ENCODE data around the gene DDX39A. TPM values are rescaled to one million over a fixed set of nuclear protein-coding genes. Genes with fewer than 3 reads are reported as not detected.
"Not testable (repeated sequence)": the region's sequence is repeated elsewhere in the genome, so short reads cannot be mapped to it uniquely, and the experiment has no call there.

DDX39A gene
- total RNA-seq, 1 donor from 2014 or later: 66.9 TPM

- Mint-ChIP-seq H3K4me1 (ENCODE audit: low read depth) (peaks cover 3% of the 10 kb centered on the region), H3K9me3 (ENCODE audit: low read depth) (no peaks in the 10 kb centered on the region), H3K27me3 (no peaks in the 10 kb centered on the region), H3K27ac (no peak overlapping the region), H3K36me3 (ENCODE audit: insufficient read depth) (peaks cover 11% of the 10 kb centered on the region), H3K4me3 (ENCODE audit: low read depth) (no peak overlapping the region)
- TF ChIP-seq CTCF (IDR thresholded peaks at IDR 0.05; ENCODE audit: unreplicated experiment): no peak
- DNase-seq (ENCODE audit: low spot score, unreplicated experiment): no peak
Observed at GRCh38 chr19:14406645-14407401, 12.3 kb downstream of the DDX39A start.

GRCh38 chr19:14405758-14406644 lies 13.1 kb downstream of the DDX39A start:
- peaks cover 3% of the 10 kb centered on the region for H3K4me1 Mint-ChIP-seq (ENCODE audit: low read depth)
- H3K36me3 Mint-ChIP-seq (ENCODE audit: insufficient read depth): peaks cover 9% of the 10 kb centered on the region
- DNase-seq (ENCODE audit: low spot score, unreplicated experiment): peak; percentile 99
- H3K9me3 Mint-ChIP-seq (ENCODE audit: low read depth): no peaks in the 10 kb centered on the region
- H3K27me3 Mint-ChIP-seq: no peaks in the 10 kb centered on the region
- H3K27ac Mint-ChIP-seq: peak overlapping the region; percentile 73
- H3K4me3 Mint-ChIP-seq (ENCODE audit: low read depth): peak overlapping the region; percentile 76
- TF ChIP-seq CTCF (IDR thresholded peaks at IDR 0.05; ENCODE audit: unreplicated experiment): peak; percentile 94

- H3K9me3 Mint-ChIP-seq (ENCODE audit: low read depth): no peaks in the 10 kb centered on the region
- DNase-seq (ENCODE audit: low spot score, unreplicated experiment): no peak
- peak overlapping the region; percentile 73 for H3K27ac Mint-ChIP-seq
Observed at GRCh38 chr19:14405380-14405757, 13.8 kb downstream of the DDX39A start.

GRCh38 chr19:14404312-14404711 lies 14.8 kb downstream of the DDX39A start:
- no peak for DNase-seq (ENCODE audit: low spot score, unreplicated experiment)
- no peak overlapping the region for H3K4me3 Mint-ChIP-seq (ENCODE audit: low read depth)
- H3K27ac Mint-ChIP-seq: no peak overlapping the region
- H3K27me3 Mint-ChIP-seq: no peaks in the 10 kb centered on the region
- H3K4me1 Mint-ChIP-seq (ENCODE audit: low read depth): peaks cover 3% of the 10 kb centered on the region
- peaks cover 6% of the 10 kb centered on the region for H3K36me3 Mint-ChIP-seq (ENCODE audit: insufficient read depth)
- H3K9me3 Mint-ChIP-seq (ENCODE audit: low read depth): no peaks in the 10 kb centered on the region
- TF ChIP-seq CTCF (IDR thresholded peaks at IDR 0.05; ENCODE audit: unreplicated experiment): no peak

More at GRCh38 chr19:14405380-14405757, 13.8 kb downstream of the DDX39A start:
- H3K4me1 Mint-ChIP-seq (ENCODE audit: low read depth): peaks cover 3% of the 10 kb centered on the region
- no peaks in the 10 kb centered on the region for H3K27me3 Mint-ChIP-seq
- H3K4me3 Mint-ChIP-seq (ENCODE audit: low read depth): peak overlapping the region; percentile 76
- H3K36me3 Mint-ChIP-seq (ENCODE audit: insufficient read depth): peaks cover 8% of the 10 kb centered on the region
- no peak for TF ChIP-seq CTCF (IDR thresholded peaks at IDR 0.05; ENCODE audit: unreplicated experiment)

- H3K27ac Mint-ChIP-seq; DNase-seq (ENCODE audit: low spot score, unreplicated experiment); H3K27me3 Mint-ChIP-seq; H3K4me3 Mint-ChIP-seq (ENCODE audit: low read depth); H3K36me3 Mint-ChIP-seq (ENCODE audit: insufficient read depth); H3K4me1 Mint-ChIP-seq (ENCODE audit: low read depth); H3K9me3 Mint-ChIP-seq (ENCODE audit: low read depth): not testable (repeated sequence)
Observed at GRCh38 chr19:14403145-14403930, 15.8 kb downstream of the DDX39A start.

All from progenitor cell of endocrine pancreas (in vitro differentiated cells).